IPS-20b (cell line): ENCODE measurements around the gene FCHO2.

Source experiments
- H3K27ac ChIP-seq: one replicate; pipeline ENCODE4 v1.5.1; 2013; ENCODE audit warnings: low read length
- H3K27me3 ChIP-seq: 2 replicates; pipeline ENCODE4 v1.6.1; 2013; ENCODE audit warnings: mild to moderate bottlenecking, low read length, inconsistent platforms; ENCODE audit not compliant: insufficient read depth
- H3K36me3 ChIP-seq: 2 replicates; pipeline ENCODE4 v1.6.1; 2013; ENCODE audit warnings: low read depth, mild to moderate bottlenecking, inconsistent platforms, low read length, moderate library complexity; ENCODE audit not compliant: insufficient read depth
- H3K4me1 ChIP-seq: 2 replicates; pipeline ENCODE4 v1.6.1; 2013; ENCODE audit warnings: mild to moderate bottlenecking, control low read depth, inconsistent platforms, low read length, moderate library complexity; ENCODE audit not compliant: insufficient read depth
- H3K4me3 ChIP-seq: 2 replicates; pipeline ENCODE4 v1.5.1; 2013; ENCODE audit warnings: mild to moderate bottlenecking, low read length, inconsistent platforms
- H3K9ac ChIP-seq: 2 replicates; pipeline ENCODE4 v1.6.1; 2013; ENCODE audit warnings: low read depth, mild to moderate bottlenecking, inconsistent platforms, low read length, moderate library complexity
- H3K9me3 ChIP-seq: 2 replicates; pipeline ENCODE4 v1.6.1; 2013; ENCODE audit warnings: mild to moderate bottlenecking, low read depth, low read length, inconsistent platforms; ENCODE audit not compliant: insufficient read depth

The FCHO2 gene

DNA sequence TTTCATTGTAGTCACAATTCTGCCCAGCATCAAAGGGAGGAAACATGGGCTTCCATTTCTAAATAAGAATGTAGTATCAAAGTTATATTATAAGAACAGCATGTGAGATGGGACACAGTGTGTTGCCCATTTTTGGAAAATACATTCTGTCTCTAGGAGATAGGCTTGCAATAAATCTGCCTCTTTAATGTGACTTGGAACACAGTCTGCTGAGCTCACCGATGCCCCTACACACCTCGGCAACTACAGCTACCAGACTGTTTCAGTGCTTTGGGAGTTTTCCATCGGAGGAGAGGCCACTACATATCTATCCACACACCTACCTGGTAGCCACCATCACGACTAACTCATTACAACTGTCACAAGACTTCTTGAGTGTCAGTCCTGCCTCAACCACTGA, 18.9 kb upstream of the FCHO2 start:
- Histone ChIP-seq H3K9ac (no peak overlapping the region), H3K27ac (no peak overlapping the region), H3K27me3 (no peaks in the 10 kb centered on the region), H3K36me3 (no peaks in the 10 kb centered on the region), H3K4me3 (no peak overlapping the region), H3K9me3 (no peaks in the 10 kb centered on the region; the same call in 1 of the 2 replicates), H3K4me1 (no peaks in the 10 kb centered on the region)

DNA sequence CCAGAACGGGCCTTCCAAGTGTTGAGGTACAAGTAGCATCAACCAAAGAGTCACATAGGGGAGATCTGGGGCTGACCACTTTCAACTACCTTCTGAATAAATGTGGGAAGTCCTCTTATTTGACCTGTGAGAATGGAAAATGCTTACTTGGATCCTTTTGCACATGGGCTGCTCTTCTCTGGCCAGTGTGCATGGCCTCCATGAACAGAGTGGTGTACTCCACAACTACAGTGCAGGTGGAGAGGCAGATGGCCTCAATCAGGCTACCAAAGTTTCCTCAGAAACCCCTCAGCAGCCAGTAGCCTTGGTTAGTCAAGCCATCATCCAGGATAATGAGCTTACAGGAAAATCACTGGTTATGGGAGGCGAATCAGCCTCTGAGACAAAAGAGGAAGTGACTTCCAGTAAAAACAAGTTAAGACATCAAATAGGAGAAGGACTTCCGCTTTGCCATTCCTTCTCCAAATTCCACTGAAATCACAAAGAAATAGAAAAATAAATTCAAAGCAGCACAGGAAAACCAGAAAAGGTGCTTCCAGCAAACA, 18.3 kb upstream of the FCHO2 start:
- no peak overlapping the region for H3K9ac ChIP-seq
- no peak overlapping the region for H3K27ac ChIP-seq
- H3K27me3 ChIP-seq = no peaks in the 10 kb centered on the region
- H3K9me3 ChIP-seq = no peaks in the 10 kb centered on the region; the same call in 1 of the 2 replicates
- H3K36me3 ChIP-seq = no peaks in the 10 kb centered on the region
- H3K4me3 ChIP-seq = no peak overlapping the region
- no peaks in the 10 kb centered on the region for H3K4me1 ChIP-seq

DNA sequence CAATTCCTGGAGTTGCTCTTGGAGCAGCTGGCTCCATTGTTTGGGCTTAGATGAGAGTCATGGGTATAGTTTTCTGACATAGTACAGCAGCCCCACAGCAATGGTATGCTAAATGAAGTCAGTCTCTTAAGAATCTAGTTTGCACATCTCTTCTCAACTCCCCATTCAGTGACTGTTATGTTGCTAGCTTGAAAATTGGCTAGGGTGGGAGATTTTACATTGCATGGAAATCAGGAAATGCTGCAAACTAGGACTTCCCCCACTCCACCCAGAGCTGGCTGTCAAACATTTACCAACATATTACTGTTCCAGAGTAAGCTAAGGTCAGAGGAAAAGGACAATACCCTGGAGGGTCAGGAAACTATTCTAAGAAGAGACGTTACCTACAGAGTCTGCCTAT, 17.6 kb upstream of the FCHO2 start:
- no peak overlapping the region for H3K27ac ChIP-seq
- no peak overlapping the region for H3K4me3 ChIP-seq
- H3K36me3 ChIP-seq = no peaks in the 10 kb centered on the region
- no peaks in the 10 kb centered on the region; the same call in 1 of the 2 replicates for H3K9me3 ChIP-seq
- H3K27me3 ChIP-seq = no peaks in the 10 kb centered on the region
- H3K4me1 ChIP-seq = no peaks in the 10 kb centered on the region
- H3K9ac ChIP-seq = no peak overlapping the region

DNA sequence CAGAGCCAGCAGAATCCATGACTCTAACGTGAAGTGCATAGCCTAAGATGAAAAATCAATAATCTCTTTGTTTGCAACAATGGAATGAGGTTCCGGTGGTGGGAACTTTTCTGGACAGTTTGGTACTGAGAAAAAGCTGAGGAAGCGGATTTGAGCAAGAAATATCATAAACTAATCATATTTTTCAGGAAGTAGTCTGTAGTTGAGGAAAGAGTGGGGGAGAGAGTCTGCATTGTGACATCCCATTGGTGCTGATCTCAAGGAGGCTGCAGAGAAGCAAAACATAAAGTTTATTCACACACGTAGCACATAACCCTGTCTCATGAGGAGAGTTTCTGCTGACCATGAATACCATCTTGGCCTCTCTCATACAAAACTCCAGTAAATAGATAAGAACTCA, 15.8 kb upstream of the FCHO2 start:
- no peak overlapping the region for H3K4me3 ChIP-seq
- H3K36me3 ChIP-seq = no peaks in the 10 kb centered on the region
- no peak overlapping the region for H3K27ac ChIP-seq
- H3K9me3 ChIP-seq = no peaks in the 10 kb centered on the region
- no peak overlapping the region for H3K9ac ChIP-seq
- no peaks in the 10 kb centered on the region for H3K4me1 ChIP-seq
- no peaks in the 10 kb centered on the region for H3K27me3 ChIP-seq

DNA sequence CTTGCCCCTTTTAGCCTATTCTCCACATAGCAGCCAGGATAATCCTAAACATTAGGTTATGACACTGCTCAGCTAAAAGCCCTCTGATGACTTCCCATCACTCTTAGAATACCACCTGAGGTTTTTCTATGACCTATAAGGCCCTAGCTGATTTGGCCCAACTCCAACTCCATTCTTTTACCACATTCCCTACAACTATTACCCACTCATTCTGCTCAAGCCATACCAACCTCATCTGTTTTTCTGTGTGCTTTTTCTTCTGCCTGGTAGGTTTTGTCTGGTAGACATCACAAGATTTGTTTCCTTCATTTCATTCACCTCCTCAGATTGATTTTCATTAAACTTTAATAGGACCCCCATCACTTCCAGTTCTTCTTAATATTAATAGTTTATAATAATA, 12.5 kb upstream of the FCHO2 start:
- H3K9me3 ChIP-seq = no peaks in the 10 kb centered on the region
- H3K4me1 ChIP-seq = no peaks in the 10 kb centered on the region
- H3K27ac ChIP-seq = no peak overlapping the region
- no peak overlapping the region for H3K4me3 ChIP-seq
- H3K9ac ChIP-seq = no peak overlapping the region
- H3K27me3 ChIP-seq = no peaks in the 10 kb centered on the region
- H3K36me3 ChIP-seq = no peaks in the 10 kb centered on the region

DNA sequence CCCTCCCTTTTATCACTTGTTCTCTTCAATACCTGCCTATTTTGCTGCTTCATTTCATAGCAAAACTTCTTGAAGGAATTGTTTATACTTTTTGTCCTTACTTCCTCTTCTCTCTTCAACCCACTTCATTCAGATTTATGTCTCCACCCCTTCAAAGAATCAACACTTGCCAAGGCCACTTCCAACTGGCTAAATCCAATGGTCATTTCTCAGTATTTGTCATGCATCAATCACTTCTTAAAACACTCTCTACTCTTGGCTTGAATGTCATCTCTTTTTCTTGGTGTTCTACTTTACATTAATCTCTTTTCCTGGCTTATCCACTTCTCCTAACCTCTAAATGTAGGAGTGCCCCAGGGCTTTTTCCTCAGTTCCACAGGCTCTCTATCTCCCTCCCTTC, 8.3 kb upstream of the FCHO2 start:
- no peaks in the 10 kb centered on the region for H3K27me3 ChIP-seq
- no peak overlapping the region for H3K4me3 ChIP-seq
- H3K27ac ChIP-seq = no peak overlapping the region
- no peaks in the 10 kb centered on the region for H3K4me1 ChIP-seq
- no peak overlapping the region for H3K9ac ChIP-seq
- H3K9me3 ChIP-seq = no peaks in the 10 kb centered on the region
- H3K36me3 ChIP-seq = no peaks in the 10 kb centered on the region

DNA sequence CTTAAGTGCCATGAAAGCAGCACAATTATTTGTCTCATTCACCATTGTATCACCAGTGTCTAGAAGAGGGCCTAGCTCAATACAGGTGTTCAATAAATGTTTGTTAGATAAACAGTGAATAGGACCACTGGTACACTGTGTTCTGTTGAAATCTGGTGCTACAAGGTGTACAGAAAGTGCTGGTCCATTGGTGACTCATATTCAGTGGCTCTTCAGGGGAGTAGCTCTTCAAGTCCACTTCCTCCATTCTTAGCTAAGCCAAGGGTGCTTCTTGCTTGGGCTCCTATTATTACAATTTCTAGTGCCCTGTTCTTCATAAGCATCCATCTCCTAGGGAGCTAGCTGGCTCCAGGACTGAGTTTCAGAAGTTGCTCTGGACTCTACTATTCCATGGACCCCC, 6.4 kb upstream of the FCHO2 start:
- H3K4me3 ChIP-seq = no peak overlapping the region
- H3K9ac ChIP-seq = no peak overlapping the region
- H3K36me3 ChIP-seq = no peaks in the 10 kb centered on the region
- H3K4me1 ChIP-seq = peaks cover 9% of the 10 kb centered on the region
- no peaks in the 10 kb centered on the region for H3K9me3 ChIP-seq
- H3K27me3 ChIP-seq = peaks cover under 1% of the 10 kb centered on the region; the same call in 1 of the 2 replicates
- no peak overlapping the region for H3K27ac ChIP-seq

DNA sequence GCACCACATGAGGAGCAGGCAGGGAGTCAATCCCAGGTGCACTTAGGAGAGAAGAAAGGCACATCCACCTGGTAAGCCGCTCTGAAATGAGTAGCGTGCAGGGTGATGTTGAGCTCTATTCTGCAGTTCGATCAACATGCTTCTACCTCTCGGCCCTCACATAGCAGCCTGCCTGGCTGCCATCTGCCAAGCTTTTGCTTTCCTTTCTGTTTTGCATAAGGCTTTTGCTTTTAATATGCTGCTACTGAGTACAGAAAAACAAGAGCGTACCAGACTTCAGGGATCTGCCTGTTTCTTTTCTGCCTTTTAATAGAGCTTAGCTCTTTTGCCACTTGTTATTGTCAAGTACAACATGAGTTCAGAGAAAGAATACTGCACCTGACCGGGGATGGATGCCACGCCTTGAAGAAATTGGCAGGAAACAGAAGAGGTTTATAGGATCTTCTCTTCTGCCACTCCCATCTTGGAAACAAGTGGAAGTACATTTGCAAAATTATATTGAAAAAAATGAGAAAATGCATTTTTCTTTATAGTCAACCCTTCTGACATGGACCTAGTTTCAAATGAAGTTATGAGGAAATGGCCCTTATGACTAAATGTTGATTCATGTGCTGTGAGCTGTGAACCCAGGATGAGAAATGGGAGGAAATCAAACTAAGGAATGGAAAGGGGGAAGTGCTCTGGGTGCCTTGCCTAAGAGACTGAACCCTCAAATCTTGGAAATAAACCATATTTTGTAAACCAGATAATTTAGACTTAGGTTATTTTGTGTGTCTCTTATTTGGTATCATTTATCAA, 4.0 kb upstream of the FCHO2 start:
- H3K27me3 ChIP-seq = peaks cover 11% of the 10 kb centered on the region; the same call in 1 of the 2 replicates
- no peak overlapping the region for H3K4me3 ChIP-seq
- peaks cover 14% of the 10 kb centered on the region for H3K4me1 ChIP-seq
- H3K27ac ChIP-seq = no peak overlapping the region
- no peak overlapping the region for H3K9ac ChIP-seq
- no peaks in the 10 kb centered on the region for H3K36me3 ChIP-seq
- H3K9me3 ChIP-seq = no peaks in the 10 kb centered on the region

DNA sequence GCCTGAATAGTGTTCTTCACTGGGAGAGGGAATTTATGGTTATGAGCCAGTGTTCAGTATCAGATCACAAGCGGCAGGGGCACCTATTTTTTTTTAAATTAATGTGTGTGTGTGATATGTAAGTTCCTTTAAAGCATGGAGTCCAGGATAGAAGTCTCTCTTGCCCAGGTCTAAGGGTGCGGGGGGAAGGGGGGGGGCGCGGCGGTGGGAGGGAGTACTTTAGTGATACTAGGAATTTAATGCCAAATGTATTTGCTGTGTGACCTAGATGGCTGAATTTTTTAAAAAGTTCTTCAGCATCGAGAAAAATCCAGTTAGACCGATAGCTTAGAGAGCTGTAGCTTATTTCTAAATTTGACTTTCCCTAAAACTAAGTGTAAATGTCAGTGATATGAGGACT, 1.5 kb upstream of the FCHO2 start:
- Histone ChIP-seq H3K9ac (no peak overlapping the region), H3K27ac (no peak overlapping the region), H3K4me1 (peaks cover 14% of the 10 kb centered on the region), H3K4me3 (peak overlapping the region; percentile 70; the same call in 1 of the 2 replicates), H3K27me3 (peaks cover 19% of the 10 kb centered on the region; the same call in 1 of the 2 replicates), H3K36me3 (no peaks in the 10 kb centered on the region), H3K9me3 (no peaks in the 10 kb centered on the region)

DNA sequence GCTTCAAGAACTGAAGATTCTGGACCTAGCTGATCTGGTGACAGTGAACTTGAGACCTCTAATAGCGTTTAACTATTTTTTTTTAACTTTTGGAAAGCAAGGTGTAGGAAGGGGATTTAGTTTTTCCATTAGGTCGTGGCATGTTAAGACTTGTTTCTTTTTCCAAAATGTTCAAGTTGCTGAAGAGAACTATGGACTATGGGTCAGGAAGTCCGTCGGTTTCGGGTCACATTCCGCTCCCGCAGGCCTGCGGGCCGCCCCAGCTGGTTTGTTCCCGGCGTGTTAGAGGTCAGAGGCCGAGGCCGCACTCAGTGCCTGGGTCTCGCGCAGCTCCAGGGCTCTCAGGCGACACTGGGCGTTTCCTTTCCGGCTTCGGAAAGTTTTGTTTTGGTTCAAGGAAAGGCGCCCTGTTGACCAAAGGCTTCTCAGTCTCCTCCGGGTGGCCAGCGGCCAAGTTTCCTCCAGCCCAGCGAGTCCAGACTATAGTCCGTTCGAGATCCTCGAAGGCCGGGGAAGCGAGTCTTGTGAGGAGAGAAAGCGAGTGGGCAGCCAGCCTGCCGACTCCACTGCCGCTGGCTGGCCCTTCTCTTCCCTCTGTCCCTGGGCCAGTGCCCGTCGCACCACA, 586 bp upstream of the FCHO2 start:
- Histone ChIP-seq H3K9ac (peak overlapping the region; percentile 75), H3K4me3 (peak overlapping the region; percentile 70), H3K36me3 (no peaks in the 10 kb centered on the region), H3K4me1 (peaks cover 14% of the 10 kb centered on the region), H3K27ac (no peak overlapping the region), H3K27me3 (peaks cover 19% of the 10 kb centered on the region; the same call in 1 of the 2 replicates), H3K9me3 (no peaks in the 10 kb centered on the region)

DNA sequence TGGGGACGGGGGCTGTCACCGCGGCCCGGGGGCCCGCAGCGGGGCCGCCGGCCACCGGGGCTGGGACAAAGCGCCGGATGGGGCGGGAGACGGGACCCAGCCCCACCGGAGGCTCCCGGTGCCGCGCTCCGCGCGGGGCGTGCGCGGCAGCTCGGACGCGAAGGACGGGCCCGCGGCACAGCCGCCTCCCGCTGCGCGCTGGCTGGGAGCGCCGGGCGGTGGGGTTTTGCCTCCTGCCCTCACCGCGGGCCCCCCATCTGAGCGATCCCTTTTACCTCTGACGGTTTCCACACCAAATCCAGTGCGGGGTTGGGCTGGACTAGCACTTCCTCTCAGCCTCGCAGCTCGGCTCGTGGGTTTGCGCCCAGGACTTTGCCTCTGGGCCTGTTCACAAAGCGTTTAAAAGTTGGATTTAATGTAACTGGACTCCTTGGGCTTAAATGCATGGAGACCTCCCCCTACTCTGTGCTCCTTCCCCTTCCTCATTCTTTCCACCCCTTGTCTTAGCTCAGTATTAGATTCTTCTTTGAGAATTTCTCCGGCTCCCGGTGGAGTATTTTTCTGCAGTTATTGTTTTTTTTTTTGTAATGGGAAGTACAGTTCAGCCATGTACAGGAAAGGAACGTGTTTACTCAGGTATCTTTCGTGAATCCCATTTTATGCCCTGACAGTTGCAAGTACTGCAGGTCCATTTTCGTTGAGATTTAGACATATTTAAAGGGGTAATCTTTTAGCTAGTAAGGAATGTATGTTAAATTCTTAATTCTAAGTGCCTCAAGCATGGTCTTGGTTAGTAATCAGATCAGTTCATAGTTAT, 691 bp downstream of the FCHO2 start:
- H3K9me3 ChIP-seq = no peaks in the 10 kb centered on the region
- H3K4me3 ChIP-seq = peak overlapping the region; percentile 70
- no peaks in the 10 kb centered on the region for H3K36me3 ChIP-seq
- peaks cover 14% of the 10 kb centered on the region for H3K4me1 ChIP-seq
- H3K27ac ChIP-seq = no peak overlapping the region
- peaks cover 19% of the 10 kb centered on the region; the same call in 1 of the 2 replicates for H3K27me3 ChIP-seq
- H3K9ac ChIP-seq = peak overlapping the region; percentile 61
